ENCODE results near the gene SPDEF. TPM values are rescaled to one million over a fixed set of nuclear protein-coding genes. Genes with fewer than 3 reads are reported as not detected.

Gene SPDEF
- total and polyA plus RNA-seq, 2 experiments from 2014 or later = 0.69 TPM; not detected in 1

GRCh38 chr6:34552620-34553019 lies 3.5 kb downstream of the SPDEF start (continued):
- no peak for TF ChIP-seq CTCF (conservative IDR thresholded peaks at IDR 0.05; ENCODE audit: low read depth in 2 of 2)
- TF ChIP-seq ZNF114 (CRISPR knock-in tag; IDR thresholded peaks at IDR 0.05) = no peak
- TF ChIP-seq ZNF331 (CRISPR knock-in tag; IDR thresholded peaks at IDR 0.05; ENCODE audit: low read depth) = no peak

GRCh38 chr6:34551720-34552119 lies 4.4 kb downstream of the SPDEF start:
- Mint-ChIP-seq H3K4me1 (peaks cover 12% of the 10 kb centered on the region; the same call in 2 of the 3 replicates), H3K4me3 (no peak overlapping the region), H3K27ac (no peak overlapping the region), H3K27me3 (ENCODE audit: insufficient read depth, low read depth, poor library complexity) (peaks cover 8% of the 10 kb centered on the region), H3K9me3 (peaks cover 2% of the 10 kb centered on the region; the same call in 1 of the 3 replicates), H3K36me3 (ENCODE audit: low read depth) (no peaks in the 10 kb centered on the region)
- H3K4me3 ChIP-seq = no peak overlapping the region
- H3K36me3 ChIP-seq (ENCODE audit: insufficient read depth) = no peaks in the 10 kb centered on the region
- H3K4me2 ChIP-seq = no peak overlapping the region
- H3K79me2 ChIP-seq (replicated peaks; ENCODE audit: insufficient read depth) = no peaks in the 10 kb centered on the region
- no peaks in the 10 kb centered on the region for H3K9me2 ChIP-seq (ENCODE audit: insufficient read depth)
- ATAC-seq (no peak), DNase-seq (ENCODE audit: low spot score) (no peak)
- H3K27me3 ChIP-seq (ENCODE audit: insufficient read depth) = no peaks in the 10 kb centered on the region
- H4K20me1 ChIP-seq (replicated peaks; ENCODE audit: insufficient read depth) = no peaks in the 10 kb centered on the region
- H3F3A ChIP-seq (replicated peaks; ENCODE audit: low read depth) = no peaks in the 10 kb centered on the region
- H3K4me1 ChIP-seq (ENCODE audit: insufficient read depth) = no peaks in the 10 kb centered on the region
- TF ChIP-seq JUNB (IDR thresholded peaks at IDR 0.05; ENCODE audit: unreplicated experiment) = no peak
- TF ChIP-seq EZH2phosphoT487 (IDR thresholded peaks at IDR 0.05; ENCODE audit: unreplicated experiment) = no peak
- TF ChIP-seq CTCF (conservative IDR thresholded peaks at IDR 0.05; ENCODE audit: low read depth in 2 of 2) = no peak
- no peak for TF ChIP-seq POLR2AphosphoS5 (IDR thresholded peaks at IDR 0.05; ENCODE audit: low read depth)
- TF ChIP-seq STAT1 (IDR thresholded peaks at IDR 0.05; ENCODE audit: unreplicated experiment) = no peak
- no peak for TF ChIP-seq ZNF462 (CRISPR knock-in tag; IDR thresholded peaks at IDR 0.05)
- TF ChIP-seq NANOG (IDR thresholded peaks at IDR 0.05; ENCODE audit: borderline replicate concordance) = no peak
- TF ChIP-seq ZNF331 (CRISPR knock-in tag; IDR thresholded peaks at IDR 0.05; ENCODE audit: low read depth) = no peak
- TF ChIP-seq CREB1 (CRISPR knock-in tag; IDR thresholded peaks at IDR 0.05; ENCODE audit: low read depth) = no peak
- no peak overlapping the region for H2AFZ ChIP-seq
- H3K27ac ChIP-seq (ENCODE audit: low read depth) = no peak overlapping the region
